Activated T-cell treated with anti-CD3 and anti-CD28 coated beads for 4 hours (primary cell): Measurements from ENCODE around the gene CHRM5.
"Not testable (repeated sequence)": the region's sequence is repeated elsewhere in the genome, so short reads cannot be mapped to it uniquely, and the experiment has no call there.

ENCODE experiments used
- DNase-seq: peaks from one replicate; pipeline ENCODE4 v3.0.0-alpha.2; 2020

The CHRM5 gene

DNA sequence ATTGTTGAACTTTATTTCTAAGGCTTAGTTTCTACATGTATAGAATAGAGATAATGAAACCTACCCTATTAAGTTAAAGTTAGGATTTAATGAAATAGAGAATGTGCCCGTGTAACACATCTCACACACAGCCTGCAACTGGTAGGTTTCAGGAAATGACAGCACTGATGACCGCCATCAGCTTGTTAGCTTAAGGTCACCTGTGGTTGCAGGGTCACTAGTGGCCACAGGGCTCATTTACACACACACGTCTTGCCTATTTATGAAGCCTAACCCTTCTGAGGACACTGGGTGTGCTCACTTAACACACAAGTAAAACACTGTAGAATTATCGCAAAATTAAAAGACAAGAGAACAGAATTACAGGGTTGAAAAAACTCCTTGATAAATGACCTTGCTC lies 20.1 kb downstream of the CHRM5 start:
- DNase-seq: no peak

DNA sequence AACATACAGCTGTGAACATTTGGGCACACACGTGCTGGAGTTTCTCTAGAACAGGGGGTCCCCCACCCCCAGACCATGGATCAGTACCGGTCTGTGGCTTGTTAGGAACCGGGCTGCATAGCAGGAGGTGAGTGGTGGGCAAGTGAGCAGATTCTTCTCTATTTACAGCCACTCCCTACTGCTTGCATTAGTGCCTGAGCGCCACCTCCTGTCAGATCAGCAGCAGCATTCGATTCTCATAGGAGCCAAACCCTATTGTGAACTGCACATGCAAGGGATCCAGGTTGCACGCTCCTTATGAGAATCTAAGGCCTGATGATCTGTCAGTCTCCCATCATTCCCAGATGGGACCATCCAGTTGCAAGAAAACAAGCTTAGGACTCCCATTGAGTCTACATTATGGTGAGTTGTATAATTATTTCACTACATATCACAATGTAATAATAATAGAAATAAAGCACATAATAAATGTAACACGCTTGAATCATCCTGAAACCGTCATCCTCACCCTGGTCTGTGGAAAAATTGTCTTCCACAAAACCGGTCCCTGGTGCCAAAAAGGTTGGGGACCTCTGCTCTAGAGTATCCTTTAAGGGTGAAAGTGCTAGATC lies 25.8 kb downstream of the CHRM5 start:
- DNase-seq: no peak

DNA sequence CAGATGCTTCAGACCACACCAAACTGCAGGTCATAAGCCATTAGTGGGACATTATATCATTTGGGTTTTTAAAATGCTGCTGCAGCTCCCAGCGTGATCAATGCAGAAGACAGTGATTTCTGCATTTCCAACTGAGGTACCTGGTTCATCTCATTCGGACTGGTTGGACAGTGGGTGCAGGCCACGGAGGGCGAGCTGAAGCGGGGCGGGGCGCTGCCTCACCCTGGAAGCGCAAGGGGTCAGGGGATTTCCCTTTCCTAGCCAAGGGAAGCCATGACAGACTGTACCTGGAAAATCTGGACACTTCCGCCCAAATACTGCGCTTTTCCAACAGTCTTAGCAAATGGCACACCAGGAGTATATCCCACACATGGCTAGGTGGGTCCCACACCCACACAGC lies 27.4 kb downstream of the CHRM5 start:
- DNase-seq: not testable (repeated sequence)

DNA sequence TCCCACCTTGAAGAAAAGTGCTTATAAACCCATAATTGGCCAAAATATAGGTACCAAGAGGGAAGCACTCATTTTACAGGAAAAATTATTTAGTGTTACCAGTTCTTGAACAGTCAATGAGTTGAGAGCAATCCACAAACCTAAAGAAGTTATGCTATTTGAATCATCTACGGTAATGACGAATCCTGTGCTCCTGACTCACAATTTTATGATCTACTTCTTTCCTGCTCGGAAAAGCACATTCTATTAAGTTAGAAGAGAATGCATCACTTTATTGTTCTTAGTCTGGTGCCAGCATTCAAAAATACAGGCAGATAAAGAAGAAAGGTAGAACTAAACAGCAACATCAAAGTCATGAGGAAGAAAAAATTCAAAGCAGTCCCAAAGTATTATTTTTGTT lies 33.2 kb downstream of the CHRM5 start:
- no peak for DNase-seq

DNA sequence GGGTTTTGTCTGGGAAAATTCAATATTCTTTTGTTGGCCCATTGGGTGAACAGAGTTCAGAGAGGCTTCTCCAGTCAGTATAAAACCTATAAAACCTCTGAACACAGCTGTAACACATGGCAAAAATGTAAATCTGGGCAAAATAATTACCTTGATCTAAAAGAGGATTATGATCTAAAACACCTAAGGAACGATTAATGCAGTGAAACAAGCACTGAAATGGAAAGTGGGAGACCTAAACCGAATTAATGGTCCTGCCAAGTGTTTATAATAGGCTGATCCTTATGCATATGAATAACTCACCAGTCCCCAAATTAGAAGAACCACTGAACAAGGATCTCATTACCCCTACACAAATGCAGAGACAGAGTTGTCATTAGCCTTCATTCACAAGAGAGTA lies 38.1 kb downstream of the CHRM5 start:
- no peak for DNase-seq

DNA sequence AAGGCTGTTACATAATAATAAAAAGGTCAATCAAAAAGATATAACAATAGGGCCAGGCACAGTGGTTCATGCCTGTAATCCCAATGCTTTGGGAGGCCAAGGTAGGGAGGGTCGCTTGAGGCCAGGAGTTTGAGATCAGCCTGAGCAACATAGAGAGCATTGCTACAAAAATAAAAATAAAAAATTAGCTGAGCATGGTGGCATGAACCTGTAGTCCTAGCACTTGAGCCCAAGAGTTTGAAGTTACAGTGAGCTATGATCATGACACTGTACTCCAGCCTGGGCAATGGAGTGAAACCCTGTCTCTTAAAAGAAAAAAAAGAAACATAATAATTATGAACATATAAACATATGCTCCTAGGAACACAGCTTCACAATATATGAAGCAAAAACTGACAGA lies 41.4 kb downstream of the CHRM5 start:
- DNase-seq: no peak

DNA sequence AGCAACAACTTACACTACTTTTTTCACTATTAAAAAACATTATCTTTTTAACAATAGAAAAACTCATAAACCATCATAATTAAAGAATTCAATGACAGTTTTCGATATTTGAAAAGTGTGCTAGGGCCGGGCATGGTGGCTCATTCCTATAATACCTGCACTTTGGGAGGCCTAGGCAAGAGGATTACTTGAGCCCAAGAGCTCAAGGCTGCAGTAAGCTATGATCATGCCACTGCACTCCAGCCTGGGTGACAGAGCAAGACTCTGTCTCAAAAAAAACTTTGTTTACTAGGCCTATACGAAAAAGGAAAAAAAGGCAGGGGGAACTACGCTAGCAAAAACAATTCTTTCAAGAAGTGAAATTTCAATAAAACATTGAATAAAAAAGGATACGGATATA lies 42.6 kb downstream of the CHRM5 start:
- no peak for DNase-seq

DNA sequence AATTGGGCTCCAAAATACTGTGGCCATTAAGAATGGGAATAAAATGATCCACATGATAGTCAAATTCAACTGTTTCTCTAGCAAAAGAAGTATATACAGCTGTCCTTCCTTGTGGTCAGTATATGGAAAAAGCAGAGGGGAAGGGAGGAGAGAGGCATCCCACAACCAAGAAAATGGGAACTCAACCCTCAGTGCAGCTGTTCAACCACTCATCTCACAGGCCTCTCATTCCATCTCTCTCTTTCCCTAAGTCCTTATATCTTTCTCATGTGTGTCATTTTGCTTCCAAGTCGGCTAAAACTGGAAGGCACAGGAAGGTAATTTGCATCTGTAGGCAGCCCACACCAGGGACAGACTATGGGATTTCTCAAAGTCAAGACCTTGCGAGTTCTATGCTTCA lies 43.2 kb downstream of the CHRM5 start:
- DNase-seq: no peak

DNA sequence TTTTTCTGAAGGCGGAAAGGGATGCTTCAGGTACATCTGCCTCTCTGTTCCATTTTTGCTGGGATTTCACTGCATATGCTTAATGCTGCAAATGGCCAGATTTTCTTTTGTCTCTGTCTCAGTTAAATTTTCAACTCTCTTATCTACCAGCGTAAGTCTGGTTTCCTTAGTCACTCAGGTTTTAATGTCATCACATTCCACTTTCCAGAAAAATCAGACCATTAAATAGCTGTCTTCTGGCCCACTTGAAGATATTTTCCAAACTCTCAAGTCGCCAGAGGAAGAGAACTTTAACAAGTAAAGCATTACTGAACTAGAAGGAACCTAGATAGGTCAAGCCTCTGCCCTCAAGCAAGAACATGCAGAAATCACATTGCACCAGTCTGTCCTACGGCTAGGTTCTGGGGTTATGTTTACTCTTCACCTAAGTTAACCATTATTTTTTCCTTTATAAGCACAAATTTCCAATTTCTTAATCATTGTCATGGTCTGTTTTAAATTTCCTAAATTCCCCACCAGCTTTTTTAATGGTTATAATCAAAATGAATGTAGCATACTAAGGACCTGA lies 44.2 kb downstream of the CHRM5 start:
- DNase-seq: no peak

DNA sequence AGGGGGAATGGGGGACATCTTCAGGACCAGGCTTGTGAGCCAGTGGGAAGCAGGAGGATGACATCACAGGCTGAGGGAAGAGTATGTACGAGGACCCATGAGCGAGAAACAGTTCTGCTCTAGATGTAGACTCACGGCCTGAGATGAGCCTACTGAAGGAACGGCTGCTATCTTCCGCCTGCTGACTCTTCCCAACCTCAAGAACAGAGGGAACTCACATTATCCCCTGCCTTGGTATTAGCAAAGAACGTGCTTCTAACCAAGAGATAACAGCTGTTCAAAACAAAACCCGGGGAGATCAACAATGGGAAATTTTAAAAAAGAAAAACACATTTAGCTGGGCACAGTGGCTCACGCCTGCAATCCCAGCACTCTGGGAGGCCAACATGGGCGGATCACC lies 45.4 kb downstream of the CHRM5 start:
- DNase-seq: no peak

DNA sequence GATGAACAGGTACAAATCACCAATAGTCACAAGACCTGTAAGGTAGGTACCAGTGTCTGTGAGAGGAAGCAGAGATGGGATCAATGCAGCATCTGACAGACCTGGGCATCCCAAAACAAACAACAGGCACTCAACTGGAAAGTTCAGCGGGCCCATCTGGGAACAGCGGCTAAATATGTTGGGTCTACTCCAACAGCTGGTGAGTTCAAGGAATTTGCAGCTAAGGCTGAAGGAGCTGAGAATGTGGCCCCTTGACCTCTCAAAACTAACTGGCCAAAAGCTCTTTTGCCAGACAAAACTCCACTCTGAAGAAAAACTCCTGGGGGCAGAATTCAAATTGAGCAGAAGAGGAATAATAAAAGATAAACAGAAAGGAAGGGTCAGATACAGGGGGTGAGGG lies 46.3 kb downstream of the CHRM5 start:
- DNase-seq: no peak

DNA sequence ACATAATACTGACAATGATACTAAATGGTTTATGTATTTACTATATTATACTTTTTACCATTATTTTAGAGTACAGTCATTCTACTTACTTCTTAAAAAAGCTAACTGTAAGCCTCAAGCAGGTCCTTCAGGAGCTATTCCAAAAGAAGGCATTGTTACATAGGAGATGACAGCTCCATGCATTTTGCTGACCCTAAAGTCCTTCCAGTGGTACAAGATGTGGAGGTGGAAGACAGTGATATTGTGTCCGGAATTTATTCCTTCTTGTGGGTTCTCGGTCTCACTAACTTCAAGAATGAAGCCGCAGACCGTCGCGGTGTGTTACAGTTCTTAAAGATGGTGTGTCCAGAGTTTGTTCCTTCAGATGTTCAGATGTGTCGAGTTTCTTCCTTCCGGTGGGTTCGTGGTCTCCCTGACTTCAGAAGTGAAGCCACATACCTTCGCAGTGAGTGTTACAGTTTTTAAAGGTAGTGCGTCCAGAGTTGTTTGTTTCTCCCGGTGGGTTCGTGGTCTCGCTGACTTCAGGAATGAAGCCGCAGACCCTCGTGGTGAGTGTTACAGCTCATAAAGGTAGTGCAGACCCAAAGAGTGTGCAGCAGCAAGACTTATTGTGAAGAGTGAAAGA lies 49.8 kb downstream of the CHRM5 start:
- DNase-seq: no peak

DNA sequence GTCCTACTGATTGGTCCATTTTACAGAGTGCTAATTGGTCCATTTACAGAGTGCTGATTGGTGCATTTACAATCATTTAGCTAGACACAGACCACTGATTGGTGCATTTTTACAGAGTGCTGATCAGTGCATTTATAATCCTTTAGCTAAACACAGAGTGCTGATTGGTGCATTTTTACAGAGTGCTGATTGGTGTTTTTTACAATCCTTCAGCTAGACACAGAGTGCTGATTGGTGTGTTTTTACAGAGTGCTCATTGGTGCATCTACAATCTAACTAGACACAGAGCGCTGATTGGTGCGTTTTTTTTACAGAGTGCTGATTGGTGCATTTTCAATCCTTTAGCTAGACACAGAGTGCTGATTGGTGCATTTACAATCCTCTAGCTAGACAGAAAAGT lies 50.4 kb downstream of the CHRM5 start:
- DNase-seq: not testable (repeated sequence)

DNA sequence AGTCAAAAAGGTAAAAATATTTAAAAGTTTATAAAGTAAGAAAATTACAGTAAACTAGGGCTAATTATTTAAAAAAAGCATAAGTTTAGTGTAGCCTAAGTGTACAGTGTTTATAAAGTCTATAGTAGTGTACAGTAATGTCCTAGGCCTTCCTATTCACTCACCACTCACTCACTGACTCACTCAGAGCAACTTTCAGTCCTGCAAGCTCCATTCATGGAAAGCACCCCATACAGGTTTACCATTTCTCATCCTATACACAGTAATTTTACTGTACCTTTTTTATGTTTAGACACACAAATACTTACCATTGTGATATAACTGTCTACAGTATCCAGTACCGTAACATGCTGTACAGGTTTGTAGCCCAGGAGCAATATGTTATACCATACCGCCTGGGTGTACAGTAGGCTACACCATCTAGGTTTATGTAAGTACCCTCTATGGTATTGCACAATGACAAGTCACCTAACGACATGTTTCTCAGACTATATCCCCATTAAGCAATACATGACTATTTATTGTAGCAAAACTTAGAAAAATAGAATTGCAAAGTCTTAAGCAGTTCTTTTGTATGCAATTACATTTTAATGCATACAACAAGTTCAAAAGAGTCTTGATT lies 51.2 kb downstream of the CHRM5 start:
- DNase-seq: no peak

DNA sequence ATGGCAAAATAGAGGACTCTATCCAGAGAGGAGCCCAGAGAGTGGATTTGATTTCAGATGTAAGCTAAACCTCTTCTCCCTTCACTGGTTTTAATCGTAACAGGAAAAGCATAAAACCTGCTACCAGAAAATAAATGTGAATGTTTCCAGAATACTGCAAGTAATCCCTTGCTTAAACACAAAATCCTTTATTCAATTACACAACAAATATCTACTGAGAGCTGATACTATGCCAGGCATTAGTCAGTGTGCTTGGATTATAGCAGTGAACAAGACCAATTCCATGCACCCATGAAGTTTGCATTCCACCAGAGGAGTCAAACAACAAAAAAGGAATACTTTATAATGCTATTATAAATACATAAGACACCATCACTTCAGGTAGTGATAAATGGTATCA lies 55.6 kb downstream of the CHRM5 start:
- no peak for DNase-seq

DNA sequence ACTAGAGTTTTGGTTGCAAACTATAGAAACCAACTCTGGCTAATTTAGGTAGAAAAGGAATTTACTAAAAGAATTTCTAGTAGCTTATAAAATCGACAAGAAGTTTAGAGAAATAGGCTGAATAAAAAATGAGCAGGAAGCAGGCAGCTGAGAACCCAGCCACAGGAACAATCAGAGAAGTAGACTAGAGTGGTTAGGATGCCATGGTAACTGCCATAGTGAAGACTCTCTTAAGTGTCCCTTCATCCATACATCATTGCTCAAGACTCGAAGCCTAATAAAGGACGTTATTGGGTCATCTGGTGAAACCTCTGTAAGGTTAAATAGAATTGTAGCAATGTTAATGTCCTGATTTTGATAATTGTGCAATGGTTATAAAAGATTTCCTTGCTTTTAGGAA lies 57.0 kb downstream of the CHRM5 start:
- no peak for DNase-seq

DNA sequence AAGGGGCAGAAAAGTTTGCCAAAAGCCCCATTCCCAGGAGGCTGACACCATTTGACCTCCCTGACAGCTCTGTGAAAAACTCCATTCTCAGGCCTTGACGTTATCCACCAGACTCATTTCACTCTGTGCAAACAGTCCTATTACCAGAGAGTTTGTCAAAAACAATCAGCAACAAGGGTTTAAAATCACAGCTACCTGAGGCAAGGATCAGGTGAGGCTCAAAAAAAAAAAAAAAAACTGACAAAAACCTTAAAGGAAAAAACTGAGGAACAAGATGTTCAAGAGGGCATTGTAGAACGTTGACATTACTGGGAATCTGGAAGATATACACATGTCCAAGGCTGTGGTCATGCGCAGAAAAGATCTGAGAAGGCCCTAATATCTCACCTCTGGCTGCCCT lies 59.3 kb downstream of the CHRM5 start:
- no peak for DNase-seq

DNA sequence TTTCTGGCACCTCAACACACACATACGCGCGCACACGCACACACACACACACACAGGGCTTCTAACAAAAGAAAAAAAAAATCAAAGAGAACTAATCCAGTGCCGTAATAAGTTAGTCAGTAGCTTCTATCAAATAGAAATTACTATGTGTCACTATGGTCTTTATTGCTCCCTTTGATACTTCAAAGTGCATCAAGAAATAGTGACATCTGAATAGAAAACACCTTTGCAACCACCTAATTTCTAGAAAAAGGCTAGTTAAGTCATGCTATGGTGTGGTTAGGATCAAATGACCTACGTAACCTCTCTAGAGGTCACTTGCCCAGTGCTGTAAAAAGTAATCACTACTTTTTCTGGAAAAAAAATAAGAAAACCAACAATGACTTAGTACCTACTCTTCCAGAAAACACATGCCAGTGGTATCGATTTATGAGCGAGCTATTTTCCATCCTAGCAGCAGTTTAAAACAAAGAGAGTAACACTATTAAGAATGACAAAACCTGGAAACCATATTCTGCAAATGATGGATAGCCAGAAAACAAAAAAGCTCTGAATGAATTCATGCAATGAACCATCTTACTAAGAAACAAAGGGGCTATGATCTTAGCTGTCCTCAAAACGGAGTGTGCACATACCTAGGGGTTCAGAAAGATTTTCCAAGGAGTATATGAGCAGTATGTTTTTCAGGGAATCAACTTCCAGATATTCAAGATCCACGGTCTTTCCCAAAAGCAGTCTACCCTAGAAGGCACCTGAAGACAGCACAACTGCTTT lies 63.9 kb downstream of the CHRM5 start:
- no peak for DNase-seq

DNA sequence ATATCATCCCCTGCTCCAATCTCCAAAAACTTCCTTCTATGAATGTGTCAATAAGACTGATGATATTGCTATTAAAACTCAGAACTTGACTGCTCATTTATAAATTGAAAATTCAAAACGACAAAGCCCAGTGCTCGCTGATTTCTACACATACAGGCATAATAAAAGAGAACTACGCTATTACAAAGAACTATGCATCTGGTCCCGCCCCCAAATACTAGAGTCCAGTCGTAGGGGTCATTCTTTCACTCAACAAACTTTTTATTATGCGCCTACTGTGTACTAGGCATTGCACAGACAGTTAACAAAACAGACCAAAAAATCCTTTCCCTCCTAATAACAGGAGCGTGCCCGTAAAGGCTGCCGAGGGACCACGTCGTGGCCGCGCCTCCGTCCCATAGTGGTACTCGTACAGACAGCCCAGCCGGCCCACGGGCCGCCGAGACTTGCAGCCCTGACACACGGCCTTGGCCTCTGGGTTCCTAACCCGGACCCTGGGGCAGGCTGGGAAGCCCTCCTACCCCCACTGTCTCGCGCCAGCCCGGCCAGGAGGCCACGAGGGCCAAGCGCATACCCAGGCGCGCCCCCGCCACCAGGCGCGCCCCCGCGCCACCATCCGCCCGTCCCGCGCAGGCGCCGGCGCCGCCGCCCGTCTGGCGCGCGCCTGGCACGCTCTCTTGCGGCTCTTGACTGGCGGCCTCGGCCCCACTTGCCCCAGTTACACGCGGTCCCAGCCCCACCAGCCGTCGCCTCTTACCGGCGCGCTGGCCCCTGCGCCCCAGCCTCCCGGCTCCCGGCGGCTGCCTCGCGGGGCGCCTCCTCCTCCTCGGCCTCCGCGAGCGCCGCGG lies 70.0 kb downstream of the CHRM5 start:
- peak; percentile 41 for DNase-seq

DNA sequence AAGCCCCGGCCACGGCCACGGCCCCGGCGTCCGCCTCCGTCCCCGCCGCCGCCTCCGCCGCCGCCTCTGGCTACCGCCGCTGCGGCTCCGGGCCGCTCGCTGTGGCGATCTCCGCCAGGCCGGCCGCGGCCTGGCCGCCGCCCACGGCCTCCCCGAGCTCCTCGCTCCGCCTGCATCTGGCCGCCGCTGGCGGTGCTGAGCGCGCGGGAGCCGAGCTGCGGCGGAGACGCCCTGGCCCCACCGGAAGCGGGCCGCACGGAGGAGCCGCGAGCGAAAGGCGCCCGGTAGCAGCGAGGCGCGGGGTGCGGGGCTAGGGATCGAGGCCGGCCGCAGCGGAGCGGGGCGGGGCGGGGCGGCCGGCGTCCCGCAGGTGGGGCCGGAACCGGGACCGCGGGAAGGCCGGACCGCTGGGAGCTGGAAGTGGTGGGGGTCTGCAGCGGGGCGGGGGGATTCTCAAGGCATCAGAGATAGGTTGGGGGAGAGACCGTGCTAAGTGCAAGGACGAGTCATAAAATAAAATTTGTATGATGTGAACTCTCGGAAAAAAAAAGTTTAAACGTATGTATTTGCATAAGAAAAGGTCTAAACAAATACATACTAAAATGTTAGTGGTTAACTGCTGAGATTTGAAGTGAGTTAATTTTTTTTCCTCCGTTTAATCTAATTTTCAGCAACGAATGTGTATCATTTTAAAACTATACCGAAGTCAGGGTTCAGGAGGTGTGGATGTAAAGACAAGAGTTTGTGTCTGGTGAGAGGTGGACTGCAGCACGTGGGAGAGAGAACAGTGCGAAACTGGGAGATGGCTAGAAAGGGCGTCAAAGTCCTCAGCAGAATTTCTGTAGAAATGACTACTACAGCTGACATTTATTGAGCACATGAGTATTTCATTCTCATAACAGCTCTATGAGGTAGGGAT lies 70.8 kb downstream of the CHRM5 start, which contains the start of gene AVEN:
TSS of gene AVEN (minus strand) at position 334 of the 919 bp plus-strand sequence. CDS start at position 176, 158 bp downstream.
- peak; percentile 38 for DNase-seq

DNA sequence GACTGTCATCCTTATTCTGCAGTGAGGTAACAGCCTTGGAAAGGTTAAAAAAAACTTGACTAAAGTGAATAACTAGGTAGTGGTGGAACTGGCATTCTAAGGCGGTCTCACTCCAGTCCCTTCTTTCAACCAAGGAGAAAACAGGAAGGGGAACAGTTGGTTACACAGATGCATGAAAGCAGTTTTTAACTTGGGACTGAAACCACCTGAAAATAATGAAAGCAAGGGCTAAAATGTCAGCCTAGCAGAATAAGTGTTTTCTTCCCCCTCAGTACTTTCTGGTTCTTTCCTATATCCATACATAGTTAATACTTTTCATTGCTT lies 71.5 kb downstream of the CHRM5 start:
- DNase-seq: no peak

DNA sequence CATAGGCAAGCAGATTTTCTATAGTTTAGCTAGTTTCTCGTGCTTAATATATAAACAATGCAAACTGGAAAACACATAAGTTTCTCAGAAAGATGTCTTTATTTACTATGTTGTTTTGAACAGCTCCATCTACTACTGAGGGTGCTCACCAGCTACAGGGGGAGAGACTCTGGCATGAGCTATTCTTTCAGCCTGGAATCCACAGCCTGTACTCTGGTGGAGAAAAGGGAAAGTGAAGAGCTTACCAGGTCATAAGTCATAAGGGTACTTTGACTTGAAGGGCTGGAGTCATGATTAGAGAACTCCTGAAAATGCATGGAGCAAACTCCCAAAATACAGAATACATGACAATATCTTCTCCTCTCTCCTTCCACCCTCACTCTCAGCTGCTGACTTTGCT lies 75.1 kb downstream of the CHRM5 start:
- DNase-seq: no peak
